ENCODE data around the gene ZRANB3.

ZRANB3 gene

GRCh38 chr2:135149251-135149650 is 381.8 kb downstream of the ZRANB3 start:
- H3K36me3 ChIP-seq (replicated peaks; ENCODE audit: insufficient read depth, low read length) = 0 out of 2 replicates have a peak, but pooled peaks cover 4% of the 10 kb centered on the region
- no peak overlapping the region for H3K4me2 ChIP-seq (ENCODE audit: low read depth, low read length)
- H3K9me3 ChIP-seq (replicated peaks; ENCODE audit: insufficient read depth, low read length) = no peaks in the 10 kb centered on the region
- H3K9me2 ChIP-seq (replicated peaks; ENCODE audit: insufficient read depth, low read length) = no peaks in the 10 kb centered on the region
- DNase-seq = no peak
- TF ChIP-seq EZH2 (optimal IDR thresholded peaks at IDR 0.05; ENCODE audit: low read depth, low read length) (no peak), EZH2phosphoT487 (IDR thresholded peaks at IDR 0.05; ENCODE audit: low read length) (no peak), CTCF (IDR thresholded peaks at IDR 0.05; ENCODE audit: low read length) (no peak)
- no peak overlapping the region for H2AFZ ChIP-seq (ENCODE audit: low read length)
- H4K20me1 ChIP-seq (ENCODE audit: insufficient read depth, low read length) = no peaks in the 10 kb centered on the region
- no peak overlapping the region for H3K9ac ChIP-seq (ENCODE audit: low read length)
- H3F3A ChIP-seq (ENCODE audit: insufficient read depth, low read length) = no peaks in the 10 kb centered on the region
- H3K4me3 ChIP-seq (ENCODE audit: low read length) = no peak overlapping the region
- no peak overlapping the region for H3K27ac ChIP-seq (ENCODE audit: low read length)
- H3K4me1 ChIP-seq (ENCODE audit: low read length) = peaks cover 1% of the 10 kb centered on the region; the same call in 1 of the 2 replicates
- H3K27me3 ChIP-seq (replicated peaks; ENCODE audit: insufficient read depth, low read length) = no peaks in the 10 kb centered on the region
- H3K79me2 ChIP-seq (ENCODE audit: low read length) = no peaks in the 10 kb centered on the region

GRCh38 chr2:135144343-135144742 is 386.7 kb downstream of the ZRANB3 start:
- no peaks in the 10 kb centered on the region for H3K9me2 ChIP-seq (replicated peaks; ENCODE audit: insufficient read depth, low read length)

GRCh38 chr2:135142323-135142722 is 388.7 kb downstream of the ZRANB3 start:
- Histone ChIP-seq H4K20me1 (ENCODE audit: insufficient read depth, low read length) (no peaks in the 10 kb centered on the region), H3K9me2 (replicated peaks; ENCODE audit: insufficient read depth, low read length) (no peaks in the 10 kb centered on the region), H3F3A (ENCODE audit: insufficient read depth, low read length) (no peaks in the 10 kb centered on the region), H2AFZ (ENCODE audit: low read length) (no peak overlapping the region), H3K9me3 (replicated peaks; ENCODE audit: insufficient read depth, low read length) (no peaks in the 10 kb centered on the region), H3K4me2 (ENCODE audit: low read depth, low read length) (no peak overlapping the region), H3K27ac (ENCODE audit: low read length) (no peak overlapping the region), H3K79me2 (ENCODE audit: low read length) (0 out of 2 replicates have a peak, but pooled peaks cover 2% of the 10 kb centered on the region), H3K9ac (ENCODE audit: low read length) (no peak overlapping the region), H3K36me3 (replicated peaks; ENCODE audit: insufficient read depth, low read length) (0 out of 2 replicates have a peak, but pooled peaks cover 13% of the 10 kb centered on the region), H3K4me1 (ENCODE audit: low read length) (no peaks in the 10 kb centered on the region), H3K27me3 (replicated peaks; ENCODE audit: insufficient read depth, low read length) (no peaks in the 10 kb centered on the region), H3K4me3 (ENCODE audit: low read length) (no peak overlapping the region)
- no peak for DNase-seq
- TF ChIP-seq EZH2phosphoT487 (IDR thresholded peaks at IDR 0.05; ENCODE audit: low read length) (no peak), EZH2 (optimal IDR thresholded peaks at IDR 0.05; ENCODE audit: low read depth, low read length) (no peak), CTCF (IDR thresholded peaks at IDR 0.05; ENCODE audit: low read length) (no peak)

More at GRCh38 chr2:135144343-135144742, 386.7 kb downstream of the ZRANB3 start:
- DNase-seq = no peak
- Histone ChIP-seq H3K9me3 (replicated peaks; ENCODE audit: insufficient read depth, low read length) (no peaks in the 10 kb centered on the region), H4K20me1 (ENCODE audit: insufficient read depth, low read length) (no peaks in the 10 kb centered on the region), H3K4me3 (ENCODE audit: low read length) (no peak overlapping the region), H3K4me1 (ENCODE audit: low read length) (no peaks in the 10 kb centered on the region), H3K36me3 (replicated peaks; ENCODE audit: insufficient read depth, low read length) (0 out of 2 replicates have a peak, but pooled peaks cover 13% of the 10 kb centered on the region), H3K9ac (ENCODE audit: low read length) (no peak overlapping the region), H3K27me3 (replicated peaks; ENCODE audit: insufficient read depth, low read length) (no peaks in the 10 kb centered on the region), H2AFZ (ENCODE audit: low read length) (no peak overlapping the region), H3K4me2 (ENCODE audit: low read depth, low read length) (no peak overlapping the region), H3F3A (ENCODE audit: insufficient read depth, low read length) (no peaks in the 10 kb centered on the region), H3K79me2 (ENCODE audit: low read length) (0 out of 2 replicates have a peak, but pooled peaks cover 2% of the 10 kb centered on the region), H3K27ac (ENCODE audit: low read length) (no peak overlapping the region)
- TF ChIP-seq EZH2phosphoT487 (IDR thresholded peaks at IDR 0.05; ENCODE audit: low read length) = no peak
- TF ChIP-seq EZH2 (optimal IDR thresholded peaks at IDR 0.05; ENCODE audit: low read depth, low read length) = no peak
- no peak for TF ChIP-seq CTCF (IDR thresholded peaks at IDR 0.05; ENCODE audit: low read length)

Measured in MM.1S (cell line).